Effector memory CD4-positive, alpha-beta T cell (primary cell): ENCODE data around the gene PFKL.
"Not testable (repeated sequence)": the region's sequence is repeated elsewhere in the genome, so short reads cannot be mapped to it uniquely, and the experiment has no call there.

Experiments used
- DNase-seq, 3 donors: peaks; one replicate each; pipeline ENCODE4 v3.0.0-alpha.2; 2020
- H3K27ac ChIP-seq: 2 replicates; pipeline ENCODE4 v1.7.0; 2013; ENCODE audit warnings: mild to moderate bottlenecking, low read length, moderate library complexity; ENCODE audit not compliant: insufficient read depth, poor library complexity, severe bottlenecking
- H3K27me3 ChIP-seq: replicated peaks from 2 replicates; pipeline ENCODE4 v1.7.0; 2013; ENCODE audit warnings: mild to moderate bottlenecking, low read length; ENCODE audit not compliant: insufficient read depth, control insufficient read depth, poor library complexity, severe bottlenecking
- H3K36me3 ChIP-seq: 2 replicates; pipeline ENCODE4 v1.7.0; 2013; ENCODE audit warnings: mild to moderate bottlenecking, low read length, moderate library complexity; ENCODE audit not compliant: control insufficient read depth, insufficient read depth
- H3K4me1 ChIP-seq: 2 replicates; pipeline ENCODE4 v1.7.0; 2013; ENCODE audit warnings: low read length, mild to moderate bottlenecking; ENCODE audit not compliant: control insufficient read depth, insufficient read depth, poor library complexity, severe bottlenecking
- H3K4me3 ChIP-seq: 2 replicates; pipeline ENCODE4 v1.7.0; 2013; ENCODE audit warnings: low read length, low read depth, mild to moderate bottlenecking; ENCODE audit not compliant: insufficient read depth, poor library complexity, severe bottlenecking
- H3K9me3 ChIP-seq: 2 replicates; pipeline ENCODE4 v1.7.0; 2013; ENCODE audit warnings: mild to moderate bottlenecking, low read length, moderate library complexity; ENCODE audit not compliant: control insufficient read depth

Gene PFKL

GRCh38 chr21:44279354-44280260 is 20.2 kb upstream of the PFKL start:
- H3K27ac ChIP-seq: no peak overlapping the region
- H3K9me3 ChIP-seq: no peaks in the 10 kb centered on the region
- H3K4me1 ChIP-seq: no peaks in the 10 kb centered on the region
- H3K36me3 ChIP-seq: no peaks in the 10 kb centered on the region
- no peak for DNase-seq
- H3K27me3 ChIP-seq: no peaks in the 10 kb centered on the region
- H3K4me3 ChIP-seq: no peak overlapping the region

- DNase-seq: no peak
- Histone ChIP-seq H3K4me3 (no peak overlapping the region), H3K9me3 (no peaks in the 10 kb centered on the region), H3K36me3 (no peaks in the 10 kb centered on the region), H3K27ac (no peak overlapping the region), H3K4me1 (no peaks in the 10 kb centered on the region), H3K27me3 (no peaks in the 10 kb centered on the region)
Observed at GRCh38 chr21:44281801-44282200, 18.1 kb upstream of the PFKL start.

- Histone ChIP-seq H3K9me3 (no peaks in the 10 kb centered on the region), H3K27me3 (no peaks in the 10 kb centered on the region), H3K4me1 (no peaks in the 10 kb centered on the region), H3K36me3 (no peaks in the 10 kb centered on the region), H3K27ac (no peak overlapping the region), H3K4me3 (no peak overlapping the region)
- no peak for DNase-seq
Observed at GRCh38 chr21:44282370-44282769, 17.5 kb upstream of the PFKL start.

GRCh38 chr21:44283211-44283785 is 16.6 kb upstream of the PFKL start:
- not testable (repeated sequence) for H3K4me3 ChIP-seq, H3K36me3 ChIP-seq, H3K27me3 ChIP-seq, H3K9me3 ChIP-seq, H3K27ac ChIP-seq, H3K4me1 ChIP-seq, DNase-seq

- Histone ChIP-seq H3K27ac (no peak overlapping the region), H3K9me3 (no peaks in the 10 kb centered on the region), H3K27me3 (no peaks in the 10 kb centered on the region), H3K4me1 (no peaks in the 10 kb centered on the region), H3K4me3 (no peak overlapping the region), H3K36me3 (no peaks in the 10 kb centered on the region)
- DNase-seq: no peak
Observed at GRCh38 chr21:44283948-44284347, 15.9 kb upstream of the PFKL start.

- no peak for DNase-seq
- H3K4me3 ChIP-seq: no peak within 1 kb of the TSS
Observed at GRCh38 chr21:44285138-44285992, 14.5 kb upstream of the PFKL start, which contains the start of gene AIRE. Gene AIRE (plus strand): TSS chr21:44285876. CDS start chr21:44286007, 131 bp downstream.

GRCh38 chr21:44286086-44286715 is 13.7 kb upstream of the PFKL start:
- no peaks in the 10 kb centered on the region for H3K36me3 ChIP-seq
- H3K4me1 ChIP-seq: no peaks in the 10 kb centered on the region
- H3K27ac ChIP-seq: no peak overlapping the region
- no peaks in the 10 kb centered on the region for H3K9me3 ChIP-seq
- no peak for DNase-seq
- no peak overlapping the region for H3K4me3 ChIP-seq
- H3K27me3 ChIP-seq: no peaks in the 10 kb centered on the region

More at GRCh38 chr21:44285138-44285992, 14.5 kb upstream of the PFKL start, which contains the start of gene AIRE:
- no peaks in the 10 kb centered on the region for H3K9me3 ChIP-seq
- no peaks in the 10 kb centered on the region for H3K27me3 ChIP-seq
- H3K36me3 ChIP-seq: no peaks in the 10 kb centered on the region
- no peaks in the 10 kb centered on the region for H3K4me1 ChIP-seq
- H3K27ac ChIP-seq: no peak within 1 kb of the TSS

GRCh38 chr21:44286716-44287632 is 12.9 kb upstream of the PFKL start:
- H3K36me3 ChIP-seq: no peaks in the 10 kb centered on the region
- H3K9me3 ChIP-seq: no peaks in the 10 kb centered on the region
- H3K4me1 ChIP-seq: no peaks in the 10 kb centered on the region
- H3K27me3 ChIP-seq: no peaks in the 10 kb centered on the region
- no peak for DNase-seq
- no peak overlapping the region for H3K4me3 ChIP-seq
- H3K27ac ChIP-seq: no peak overlapping the region
